ENCODE measurements around the gene ATXN1.

The ATXN1 gene

DNA sequence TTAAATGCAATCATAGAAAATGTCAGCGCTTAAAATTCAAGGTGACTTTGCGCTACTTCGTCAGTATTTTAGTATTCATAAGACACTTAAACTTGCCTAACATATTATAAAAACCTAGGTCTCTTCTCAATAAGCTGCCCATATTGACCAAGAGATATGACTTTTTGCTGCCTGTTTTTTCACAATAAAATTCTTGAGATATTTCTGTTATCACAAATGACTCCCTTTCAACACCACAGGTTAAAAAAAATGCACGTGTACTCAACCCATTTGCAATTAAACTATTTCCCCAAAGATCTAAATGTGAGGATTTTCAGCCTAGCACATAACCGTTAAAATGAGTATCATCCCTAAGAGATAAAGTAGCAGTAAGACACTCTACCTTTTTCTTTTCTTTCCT is 10.7 kb downstream of the ATXN1 start:
- H3K27ac ChIP-seq (ENCODE audit: low read depth, low read length) = no peak overlapping the region
- H2AFZ ChIP-seq (ENCODE audit: low read depth, low read length, severe bottlenecking) = no peak overlapping the region
- no peaks in the 10 kb centered on the region for H3K79me2 ChIP-seq (ENCODE audit: insufficient read depth, low read length)
- no peaks in the 10 kb centered on the region for H3K27me3 ChIP-seq (ENCODE audit: low read length)
- H3K4me3 ChIP-seq (ENCODE audit: insufficient read depth, low read length, poor library complexity, severe bottlenecking) = no peak overlapping the region
- no peaks in the 10 kb centered on the region for H3K36me3 ChIP-seq (ENCODE audit: low read length)
- H4K20me1 ChIP-seq (ENCODE audit: low read depth, low read length) = no peaks in the 10 kb centered on the region
- no peaks in the 10 kb centered on the region for H3K9me2 ChIP-seq (replicated peaks; ENCODE audit: insufficient read depth, low read length)
- TF ChIP-seq, protein P1, sequence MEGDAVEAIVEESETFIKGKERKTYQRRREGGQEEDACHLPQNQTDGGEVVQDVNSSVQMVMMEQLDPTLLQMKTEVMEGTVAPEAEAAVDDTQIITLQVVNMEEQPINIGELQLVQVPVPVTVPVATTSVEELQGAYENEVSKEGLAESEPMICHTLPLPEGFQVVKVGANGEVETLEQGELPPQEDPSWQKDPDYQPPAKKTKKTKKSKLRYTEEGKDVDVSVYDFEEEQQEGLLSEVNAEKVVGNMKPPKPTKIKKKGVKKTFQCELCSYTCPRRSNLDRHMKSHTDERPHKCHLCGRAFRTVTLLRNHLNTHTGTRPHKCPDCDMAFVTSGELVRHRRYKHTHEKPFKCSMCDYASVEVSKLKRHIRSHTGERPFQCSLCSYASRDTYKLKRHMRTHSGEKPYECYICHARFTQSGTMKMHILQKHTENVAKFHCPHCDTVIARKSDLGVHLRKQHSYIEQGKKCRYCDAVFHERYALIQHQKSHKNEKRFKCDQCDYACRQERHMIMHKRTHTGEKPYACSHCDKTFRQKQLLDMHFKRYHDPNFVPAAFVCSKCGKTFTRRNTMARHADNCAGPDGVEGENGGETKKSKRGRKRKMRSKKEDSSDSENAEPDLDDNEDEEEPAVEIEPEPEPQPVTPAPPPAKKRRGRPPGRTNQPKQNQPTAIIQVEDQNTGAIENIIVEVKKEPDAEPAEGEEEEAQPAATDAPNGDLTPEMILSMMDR (IDR thresholded peaks at IDR 0.05; ENCODE audit: insufficient read depth, low read length, poor library complexity, severe bottlenecking) = no peak
- TF ChIP-seq EZH2phosphoT487 (conservative IDR thresholded peaks at IDR 0.05; ENCODE audit: low read length) = no peak
- no peak overlapping the region for H3K4me2 ChIP-seq (ENCODE audit: low read depth, low read length, poor library complexity, severe bottlenecking)
- H3F3A ChIP-seq (ENCODE audit: insufficient read depth) = no peaks in the 10 kb centered on the region
- no peaks in the 10 kb centered on the region for H3K9me3 ChIP-seq (ENCODE audit: insufficient read depth, low read length)
- H3K9ac ChIP-seq (ENCODE audit: low read length) = no peak overlapping the region

DNA sequence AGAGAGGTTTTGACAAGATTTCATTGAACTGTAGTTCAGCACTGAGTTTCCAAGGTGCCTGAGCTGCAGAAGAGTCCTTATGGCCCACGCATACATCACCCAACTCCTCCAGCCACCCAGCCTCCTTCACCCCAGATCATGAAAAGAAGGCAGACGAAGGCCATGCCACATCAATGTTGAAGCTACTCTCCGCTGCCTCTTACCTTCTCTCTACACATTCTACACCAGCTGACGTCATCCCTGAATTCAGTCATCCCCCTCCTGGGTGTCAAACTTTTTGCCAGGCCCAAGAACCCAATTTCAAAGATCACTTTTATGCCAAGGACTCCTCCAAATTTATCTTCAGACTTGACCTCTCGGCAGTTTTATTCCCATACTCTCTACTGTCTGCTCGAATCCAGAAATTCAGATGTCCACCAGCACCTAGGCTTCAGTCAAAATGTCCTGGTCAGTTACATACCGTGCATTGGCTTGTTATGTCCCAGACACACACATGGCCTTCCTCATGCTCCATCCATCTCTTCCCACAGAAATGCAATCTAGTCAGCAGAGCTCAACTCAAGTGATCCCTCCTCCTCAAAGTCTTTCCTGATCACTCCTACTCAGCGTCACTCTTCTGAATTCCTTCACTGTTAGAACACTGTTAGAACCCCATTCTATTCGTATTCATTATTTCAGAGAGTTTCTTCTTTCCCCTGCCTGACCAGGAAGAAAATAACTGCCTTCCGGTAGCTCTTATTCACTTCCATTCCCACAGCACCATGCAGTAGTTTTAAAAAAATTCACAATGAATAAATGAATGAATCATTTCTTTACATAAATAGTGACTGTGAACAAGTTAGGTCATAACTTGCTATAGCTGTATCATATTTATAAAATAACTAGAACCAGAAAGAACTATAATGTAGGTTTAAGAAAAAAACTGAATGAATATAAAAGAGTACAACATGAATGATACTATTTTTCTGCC is 11.5 kb downstream of the ATXN1 start:
- no peaks in the 10 kb centered on the region for H3K79me2 ChIP-seq (ENCODE audit: insufficient read depth, low read length)
- no peaks in the 10 kb centered on the region for H3F3A ChIP-seq (ENCODE audit: insufficient read depth)
- no peak overlapping the region for H2AFZ ChIP-seq (ENCODE audit: low read depth, low read length, severe bottlenecking)
- no peaks in the 10 kb centered on the region for H3K9me3 ChIP-seq (ENCODE audit: insufficient read depth, low read length)
- H3K36me3 ChIP-seq (ENCODE audit: low read length) = no peaks in the 10 kb centered on the region
- no peaks in the 10 kb centered on the region for H3K27me3 ChIP-seq (ENCODE audit: low read length)
- TF ChIP-seq EZH2phosphoT487 (conservative IDR thresholded peaks at IDR 0.05; ENCODE audit: low read length) = no peak
- TF ChIP-seq, protein P1 (IDR thresholded peaks at IDR 0.05; ENCODE audit: insufficient read depth, low read length, poor library complexity, severe bottlenecking) = no peak
- no peaks in the 10 kb centered on the region for H4K20me1 ChIP-seq (ENCODE audit: low read depth, low read length)
- no peak overlapping the region for H3K4me2 ChIP-seq (ENCODE audit: low read depth, low read length, poor library complexity, severe bottlenecking)
- no peaks in the 10 kb centered on the region for H3K9me2 ChIP-seq (replicated peaks; ENCODE audit: insufficient read depth, low read length)
- H3K9ac ChIP-seq (ENCODE audit: low read length) = no peak overlapping the region
- H3K27ac ChIP-seq (ENCODE audit: low read depth, low read length) = no peak overlapping the region
- H3K4me3 ChIP-seq (ENCODE audit: insufficient read depth, low read length, poor library complexity, severe bottlenecking) = no peak overlapping the region

DNA sequence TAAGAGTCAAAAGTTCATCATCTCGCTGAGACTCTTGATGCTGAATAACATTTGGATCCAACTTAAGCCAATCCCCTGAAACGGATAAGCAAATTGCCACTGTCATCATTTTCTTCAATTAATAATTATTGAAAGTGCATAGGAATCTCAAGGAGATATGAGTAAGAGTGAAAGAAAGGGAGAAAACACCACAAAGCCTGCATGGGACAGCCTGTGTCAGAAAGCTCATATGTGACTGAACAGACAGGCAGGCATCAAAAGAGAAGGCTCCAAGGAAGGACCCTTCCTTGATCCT is 13.3 kb downstream of the ATXN1 start:
- no peaks in the 10 kb centered on the region for H4K20me1 ChIP-seq (ENCODE audit: low read depth, low read length)
- TF ChIP-seq, protein P1 (IDR thresholded peaks at IDR 0.05; ENCODE audit: insufficient read depth, low read length, poor library complexity, severe bottlenecking) = no peak
- TF ChIP-seq EZH2phosphoT487 (conservative IDR thresholded peaks at IDR 0.05; ENCODE audit: low read length) = no peak
- no peak overlapping the region for H3K4me3 ChIP-seq (ENCODE audit: insufficient read depth, low read length, poor library complexity, severe bottlenecking)
- H3K9me3 ChIP-seq (ENCODE audit: insufficient read depth, low read length) = no peaks in the 10 kb centered on the region
- H3F3A ChIP-seq (ENCODE audit: insufficient read depth) = no peaks in the 10 kb centered on the region
- no peaks in the 10 kb centered on the region for H3K27me3 ChIP-seq (ENCODE audit: low read length)
- H3K36me3 ChIP-seq (ENCODE audit: low read length) = no peaks in the 10 kb centered on the region
- H3K9me2 ChIP-seq (replicated peaks; ENCODE audit: insufficient read depth, low read length) = no peaks in the 10 kb centered on the region
- no peak overlapping the region for H2AFZ ChIP-seq (ENCODE audit: low read depth, low read length, severe bottlenecking)
- no peak overlapping the region for H3K27ac ChIP-seq (ENCODE audit: low read depth, low read length)
- no peak overlapping the region for H3K4me2 ChIP-seq (ENCODE audit: low read depth, low read length, poor library complexity, severe bottlenecking)
- H3K79me2 ChIP-seq (ENCODE audit: insufficient read depth, low read length) = no peaks in the 10 kb centered on the region
- H3K9ac ChIP-seq (ENCODE audit: low read length) = no peak overlapping the region
